Brain microvascular endothelial cell (primary cell): Measurements from ENCODE around the gene PARD3.

Experiments
- DNase-seq: peaks from one replicate; pipeline ENCODE4 v3.0.0-alpha.2; 2020
- H3K27ac ChIP-seq: fragments of 250-450 bp; sonication (Bioruptor Pico); 2 replicates; pipeline ENCODE4 v1.5.1; 2020; ENCODE audit warnings: mild to moderate bottlenecking, moderate library complexity
- H3K27me3 ChIP-seq: fragments of 250-450 bp; sonication (Bioruptor Pico); replicated peaks from 2 replicates; pipeline ENCODE4 v1.5.1; 2020; ENCODE audit warnings: mild to moderate bottlenecking
- H3K36me3 ChIP-seq: fragments of 250-450 bp; sonication (Bioruptor Pico); replicated peaks from 2 replicates; pipeline ENCODE4 v1.5.1; 2020; ENCODE audit warnings: mild to moderate bottlenecking
- H3K4me3 ChIP-seq: 2 replicates; pipeline ENCODE4 v1.5.1; 2011; ENCODE audit warnings: low read depth, mild to moderate bottlenecking, control low read depth, low read length, moderate library complexity
- in situ Hi-C: cut with HindIII; loops from 2 replicates; pipeline ENCODE4 v1.10.0; 2017; ENCODE audit warnings: low sequenced_read_pairs, low pct_ligation_motif_present
- TF ChIP-seq, protein P1 (sequence below): IDR thresholded peaks from 2 replicates; pipeline ENCODE4 v1.5.1; 2011; ENCODE audit warnings: low read depth, mild to moderate bottlenecking, moderate library complexity, low read length, control low read depth, inconsistent platforms; ENCODE audit errors: missing control alignments

Gene PARD3

DNA sequence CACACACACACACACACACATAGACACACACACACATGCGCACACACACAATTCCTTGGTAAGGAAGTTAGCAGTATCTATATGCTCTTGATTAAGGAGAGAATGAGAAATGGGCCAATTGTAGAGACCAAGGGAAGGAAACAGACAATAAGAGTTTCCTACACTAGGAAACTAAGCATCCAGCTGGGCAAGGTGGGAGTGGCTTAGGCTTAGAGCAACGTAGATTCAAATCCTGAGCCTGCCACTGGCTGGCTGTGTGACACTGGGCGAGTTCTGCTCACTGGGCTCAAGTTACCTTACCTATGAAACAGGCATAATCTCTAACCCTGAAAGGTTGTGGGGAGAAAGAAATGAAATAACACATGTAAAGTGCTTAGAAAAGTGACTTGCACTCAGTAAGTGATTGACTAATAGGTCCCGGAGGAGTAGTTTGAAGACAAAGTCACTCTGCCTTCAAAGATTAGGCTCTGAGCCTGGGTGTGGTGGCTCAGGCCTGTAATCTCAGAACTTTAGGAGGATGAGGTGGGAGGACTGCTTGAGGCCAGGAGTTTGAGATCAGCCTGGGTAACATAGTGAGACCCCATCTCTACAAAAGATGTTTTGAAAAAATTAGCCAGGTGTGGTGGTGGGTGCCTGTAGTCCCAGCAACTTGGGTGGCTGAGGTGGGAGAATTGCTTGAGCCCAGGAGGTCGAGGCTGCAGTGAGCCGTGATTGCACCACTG, 701.4 kb downstream of the PARD3 start:
- Histone ChIP-seq H3K36me3 (no peaks in the 10 kb centered on the region), H3K27me3 (no peaks in the 10 kb centered on the region), H3K4me3 (no peak overlapping the region), H3K27ac (no peak overlapping the region)
- TF ChIP-seq, protein P1, sequence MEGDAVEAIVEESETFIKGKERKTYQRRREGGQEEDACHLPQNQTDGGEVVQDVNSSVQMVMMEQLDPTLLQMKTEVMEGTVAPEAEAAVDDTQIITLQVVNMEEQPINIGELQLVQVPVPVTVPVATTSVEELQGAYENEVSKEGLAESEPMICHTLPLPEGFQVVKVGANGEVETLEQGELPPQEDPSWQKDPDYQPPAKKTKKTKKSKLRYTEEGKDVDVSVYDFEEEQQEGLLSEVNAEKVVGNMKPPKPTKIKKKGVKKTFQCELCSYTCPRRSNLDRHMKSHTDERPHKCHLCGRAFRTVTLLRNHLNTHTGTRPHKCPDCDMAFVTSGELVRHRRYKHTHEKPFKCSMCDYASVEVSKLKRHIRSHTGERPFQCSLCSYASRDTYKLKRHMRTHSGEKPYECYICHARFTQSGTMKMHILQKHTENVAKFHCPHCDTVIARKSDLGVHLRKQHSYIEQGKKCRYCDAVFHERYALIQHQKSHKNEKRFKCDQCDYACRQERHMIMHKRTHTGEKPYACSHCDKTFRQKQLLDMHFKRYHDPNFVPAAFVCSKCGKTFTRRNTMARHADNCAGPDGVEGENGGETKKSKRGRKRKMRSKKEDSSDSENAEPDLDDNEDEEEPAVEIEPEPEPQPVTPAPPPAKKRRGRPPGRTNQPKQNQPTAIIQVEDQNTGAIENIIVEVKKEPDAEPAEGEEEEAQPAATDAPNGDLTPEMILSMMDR, result no peak
- in situ Hi-C loops, result no loop called here
- DNase-seq, result no peak

DNA sequence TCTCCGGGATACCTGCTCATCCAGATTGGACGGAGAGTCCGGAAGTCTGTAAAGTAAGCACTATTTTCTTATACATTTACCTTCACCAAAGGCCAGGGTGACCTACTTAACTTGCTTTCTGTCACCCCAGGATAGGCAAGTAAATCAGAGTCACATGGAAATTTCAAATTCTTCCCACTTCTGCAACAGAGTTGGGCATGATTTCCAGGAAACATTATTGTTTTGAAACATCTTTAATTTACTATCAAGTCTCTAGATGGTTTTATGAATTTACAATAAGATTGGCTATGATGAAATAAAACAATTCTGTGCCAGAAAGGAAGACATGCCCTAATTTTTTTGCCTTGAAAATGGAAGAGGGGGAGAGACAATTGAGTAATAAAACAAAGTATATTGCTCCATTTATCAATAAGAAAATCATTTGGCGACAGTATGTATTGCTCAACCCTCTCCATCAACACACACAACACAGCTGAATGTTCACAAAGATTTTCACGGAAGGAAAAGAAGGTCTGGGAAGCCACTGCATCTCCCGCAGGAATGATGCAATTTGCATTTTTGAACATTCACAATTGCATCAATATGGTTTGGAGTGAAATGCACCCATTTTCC, 702.8 kb downstream of the PARD3 start:
- H3K4me3 ChIP-seq, result no peak overlapping the region
- no peak for DNase-seq
- H3K36me3 ChIP-seq, result no peaks in the 10 kb centered on the region
- H3K27me3 ChIP-seq, result no peaks in the 10 kb centered on the region
- TF ChIP-seq, protein P1, result no peak
- H3K27ac ChIP-seq, result no peak overlapping the region
- in situ Hi-C loops, result no loop called here

DNA sequence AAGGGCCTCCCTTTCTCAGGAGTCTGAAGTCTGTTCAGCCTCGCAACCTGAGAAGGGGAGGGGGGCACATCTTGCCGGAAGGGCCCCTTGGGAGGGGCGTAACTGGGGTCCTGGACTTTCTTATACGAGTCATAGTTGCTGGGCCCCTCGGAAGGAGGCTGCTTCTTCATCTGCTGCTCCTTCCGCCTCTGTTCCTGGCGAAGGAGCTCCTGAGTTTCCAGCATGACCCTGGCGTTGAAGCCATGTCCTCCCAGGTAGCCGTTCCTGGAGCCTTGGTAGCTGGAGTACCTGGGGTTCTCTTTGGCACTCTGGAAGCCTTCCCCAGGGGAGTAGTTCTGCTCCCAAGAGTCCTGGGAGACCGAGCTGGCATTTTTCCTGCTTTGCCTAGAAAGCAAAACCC, 703.9 kb downstream of the PARD3 start:
- TF ChIP-seq, protein P1, result no peak
- in situ Hi-C loops, result no loop called here
- no peak overlapping the region for H3K27ac ChIP-seq
- H3K36me3 ChIP-seq, result no peaks in the 10 kb centered on the region
- H3K27me3 ChIP-seq, result no peaks in the 10 kb centered on the region
- DNase-seq, result no peak
- H3K4me3 ChIP-seq, result no peak overlapping the region

DNA sequence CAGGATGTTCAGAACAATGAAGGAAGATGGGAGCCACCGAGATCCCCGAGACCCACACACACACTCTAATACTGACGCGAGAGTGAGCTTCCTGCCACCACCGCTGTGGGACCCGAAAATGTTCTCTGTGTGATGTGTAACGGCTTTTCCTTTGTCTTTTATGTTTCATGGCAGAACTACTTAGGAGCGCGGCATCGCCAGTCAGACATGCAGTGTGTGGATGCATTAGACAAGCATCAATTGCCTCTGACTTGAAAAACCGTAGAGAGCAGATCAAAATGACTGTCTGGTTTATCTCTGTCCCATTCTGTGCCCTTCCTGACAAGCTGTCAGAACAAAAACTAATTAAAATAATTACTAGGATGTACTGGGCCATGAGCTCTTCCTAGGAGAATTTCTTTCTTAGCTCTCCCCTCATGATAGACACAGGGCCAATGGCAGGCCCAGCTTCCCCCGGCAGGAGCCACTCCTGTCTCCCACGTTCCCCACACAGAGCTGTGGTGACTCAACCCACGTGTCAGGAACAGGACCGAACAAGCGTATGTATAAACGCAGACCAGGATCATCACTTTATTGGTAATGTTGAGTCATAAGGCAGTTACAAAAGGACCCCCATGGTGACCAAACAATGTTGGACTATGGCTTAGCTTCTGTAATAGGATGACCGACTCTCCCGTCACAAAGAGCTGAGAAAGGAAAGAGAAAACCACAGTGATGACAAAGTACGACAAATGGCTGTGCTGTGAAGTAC, 705.0 kb downstream of the PARD3 start:
- Histone ChIP-seq H3K27me3 (no peaks in the 10 kb centered on the region), H3K36me3 (no peaks in the 10 kb centered on the region), H3K4me3 (no peak overlapping the region), H3K27ac (peak overlapping the region; percentile 43)
- DNase-seq, result peak; percentile 90
- in situ Hi-C loops, result no loop called here
- TF ChIP-seq, protein P1, result peak; percentile 29

DNA sequence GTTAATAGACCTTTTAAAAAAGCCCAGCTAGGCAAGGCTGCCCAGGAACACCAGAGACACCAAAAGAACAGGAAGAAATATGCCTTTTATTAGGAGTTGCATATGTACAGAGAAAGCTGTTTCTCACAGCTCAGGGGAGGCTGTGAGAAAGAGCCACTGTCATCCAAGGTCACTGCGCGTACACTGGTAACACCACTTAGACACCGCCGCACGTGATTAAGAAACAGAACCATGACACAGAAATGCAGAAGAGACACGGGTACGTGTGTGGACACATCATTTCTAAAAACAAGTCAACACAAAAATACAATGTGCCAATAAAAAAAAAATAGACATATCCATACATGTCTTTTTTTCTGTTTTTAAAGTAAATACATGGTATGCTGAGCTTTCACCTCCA, 705.6 kb downstream of the PARD3 start:
- no peaks in the 10 kb centered on the region for H3K36me3 ChIP-seq
- in situ Hi-C loops, result no loop called here
- H3K4me3 ChIP-seq, result no peak overlapping the region
- TF ChIP-seq, protein P1, result no peak
- DNase-seq, result no peak
- H3K27ac ChIP-seq, result no peak overlapping the region
- no peaks in the 10 kb centered on the region for H3K27me3 ChIP-seq
